OCI-LY3 (cell line): ENCODE results near the gene SLC46A2.

ENCODE experiments used
- H2AFZ ChIP-seq: fragments of 200-600, 300-600 bp; shearing (Covaris generic); 2 replicates; pipeline ENCODE4 v1.6.0; 2014; ENCODE audit warnings: antibody characterized with exemption, low read depth, low read length
- H3K27ac ChIP-seq: fragments of 200-600, 300-600 bp; sonication (generic); 2 replicates; pipeline ENCODE4 v1.5.1; 2014; ENCODE audit warnings: mild to moderate bottlenecking, low read length, moderate library complexity, mixed read lengths
- H3K27me3 ChIP-seq: fragments of 200-600, 300-600 bp; sonication (generic); 2 replicates; pipeline ENCODE4 v1.6.1; 2014; ENCODE audit warnings: low read depth, low read length, mixed read lengths
- H3K36me3 ChIP-seq: fragments of 200-600, 300-600 bp; sonication (generic); replicated peaks from 2 replicates; pipeline ENCODE3; 2014; ENCODE audit warnings: low read depth, low read length, mixed read lengths
- H3K4me1 ChIP-seq: fragments of 300-600, 200-600 bp; sonication (generic); 2 replicates; pipeline ENCODE4 v1.6.1; 2014; ENCODE audit warnings: low read length, mixed read lengths
- H3K4me2 ChIP-seq: fragments of 200-600, 300-600 bp; sonication (generic); 2 replicates; pipeline ENCODE4 v1.6.1; 2014; ENCODE audit warnings: low read length, mixed read lengths
- H3K4me3 ChIP-seq: fragments of 300-600, 200-600 bp; sonication (generic); 2 replicates; pipeline ENCODE4 v1.5.1; 2014; ENCODE audit warnings: antibody characterized with exemption, mild to moderate bottlenecking, low read length, moderate library complexity
- H3K79me2 ChIP-seq: fragments of 300-600, 200-600 bp; shearing (Covaris generic); 2 replicates; pipeline ENCODE4 v1.6.1; 2014; ENCODE audit warnings: mild to moderate bottlenecking, low read length, mixed read lengths
- H3K9ac ChIP-seq: fragments of 300-600, 200-600 bp; shearing (Covaris generic); 2 replicates; pipeline ENCODE4 v1.6.0; 2014; ENCODE audit warnings: mild to moderate bottlenecking, low read length, moderate library complexity
- H3K9me3 ChIP-seq: fragments of 200-600, 300-600 bp; shearing (Covaris generic); 2 replicates; pipeline ENCODE4 v1.6.1; 2014; ENCODE audit warnings: low read length, mixed read lengths; ENCODE audit not compliant: insufficient read depth
- H4K20me1 ChIP-seq: fragments of 200-600, 300-600 bp; sonication (generic); 2 replicates; pipeline ENCODE4 v1.6.1; 2016; ENCODE audit warnings: low read length, mixed read lengths; ENCODE audit not compliant: insufficient read depth
- CTCF ChIP-seq: fragments of 200-600, 300-600 bp; sonication (generic); IDR thresholded peaks from 2 replicates; pipeline ENCODE4 v1.5.1; 2014; ENCODE audit warnings: antibody characterized with exemption, low read length, low read depth
- EZH2phosphoT487 ChIP-seq: fragments of 200-600 bp; shearing (Covaris generic); IDR thresholded peaks from 2 replicates; pipeline ENCODE4 v1.6.1; 2018; ENCODE audit warnings: antibody characterized with exemption, mixed run types, low read depth

The SLC46A2 gene

GRCh38 chr9:112846528-112847488 is 43.9 kb downstream of the SLC46A2 start:
- no peak for TF ChIP-seq EZH2phosphoT487

GRCh38 chr9:112844771-112845542 is 45.7 kb downstream of the SLC46A2 start:
- TF ChIP-seq EZH2phosphoT487 (no peak), CTCF (peak; percentile 98)
- peak overlapping the region; percentile 72 for H3K4me3 ChIP-seq
- H3K9me3 ChIP-seq: no peaks in the 10 kb centered on the region
- no peaks in the 10 kb centered on the region; the same call in 1 of the 2 replicates for H3K27me3 ChIP-seq
- peaks cover 2% of the 10 kb centered on the region; the same call in 1 of the 2 replicates for H4K20me1 ChIP-seq
- peak overlapping the region; percentile 97 for H3K4me2 ChIP-seq
- H3K9ac ChIP-seq: peak overlapping the region; percentile 65
- H2AFZ ChIP-seq: no peak overlapping the region
- peak overlapping the region; percentile 68 for H3K27ac ChIP-seq
- H3K4me1 ChIP-seq: peaks cover 40% of the 10 kb centered on the region
- no peaks in the 10 kb centered on the region for H3K36me3 ChIP-seq
- no peaks in the 10 kb centered on the region for H3K79me2 ChIP-seq

More at GRCh38 chr9:112846528-112847488, 43.9 kb downstream of the SLC46A2 start:
- H3K27me3 ChIP-seq: no peaks in the 10 kb centered on the region; the same call in 1 of the 2 replicates
- no peak overlapping the region for H3K9ac ChIP-seq
- no peak overlapping the region for H2AFZ ChIP-seq
- H3K79me2 ChIP-seq: no peaks in the 10 kb centered on the region
- no peaks in the 10 kb centered on the region; the same call in 1 of the 2 replicates for H4K20me1 ChIP-seq
- no peak overlapping the region for H3K4me2 ChIP-seq
- H3K4me1 ChIP-seq: peaks cover 33% of the 10 kb centered on the region
- H3K36me3 ChIP-seq: no peaks in the 10 kb centered on the region
- no peaks in the 10 kb centered on the region for H3K9me3 ChIP-seq
- no peak overlapping the region for H3K4me3 ChIP-seq
- no peak overlapping the region for H3K27ac ChIP-seq

GRCh38 chr9:112842555-112842954 is 48.1 kb downstream of the SLC46A2 start:
- Histone ChIP-seq H3K9ac (no peak overlapping the region), H4K20me1 (0 out of 2 replicates have a peak, but pooled peaks cover 5% of the 10 kb centered on the region), H3K36me3 (peaks cover 7% of the 10 kb centered on the region), H3K9me3 (no peaks in the 10 kb centered on the region), H3K27ac (no peak overlapping the region), H2AFZ (no peak overlapping the region), H3K27me3 (no peaks in the 10 kb centered on the region; the same call in 1 of the 2 replicates), H3K79me2 (no peaks in the 10 kb centered on the region), H3K4me3 (no peak overlapping the region), H3K4me2 (no peak overlapping the region), H3K4me1 (peaks cover 48% of the 10 kb centered on the region)
- no peak for TF ChIP-seq CTCF
- TF ChIP-seq EZH2phosphoT487: no peak

GRCh38 chr9:112841261-112841660 is 49.4 kb downstream of the SLC46A2 start:
- Histone ChIP-seq H3K4me1 (peaks cover 46% of the 10 kb centered on the region), H3K9me3 (no peaks in the 10 kb centered on the region), H4K20me1 (0 out of 2 replicates have a peak, but pooled peaks cover 5% of the 10 kb centered on the region), H3K36me3 (peaks cover 7% of the 10 kb centered on the region), H3K27me3 (no peaks in the 10 kb centered on the region; the same call in 1 of the 2 replicates), H3K4me3 (no peak overlapping the region), H3K27ac (no peak overlapping the region), H3K79me2 (no peaks in the 10 kb centered on the region), H2AFZ (no peak overlapping the region), H3K4me2 (no peak overlapping the region), H3K9ac (no peak overlapping the region)
- TF ChIP-seq CTCF (no peak), EZH2phosphoT487 (no peak)
